LNCAP (cell line): Measurements from ENCODE around the gene MRPS2.

Source experiments
- CTCF ChIP-seq: fragments of 450-650 bp; IDR thresholded peaks from 2 replicates; pipeline ENCODE4 v1.5.1; 2017; ENCODE audit warnings: mild to moderate bottlenecking

Gene MRPS2

DNA sequence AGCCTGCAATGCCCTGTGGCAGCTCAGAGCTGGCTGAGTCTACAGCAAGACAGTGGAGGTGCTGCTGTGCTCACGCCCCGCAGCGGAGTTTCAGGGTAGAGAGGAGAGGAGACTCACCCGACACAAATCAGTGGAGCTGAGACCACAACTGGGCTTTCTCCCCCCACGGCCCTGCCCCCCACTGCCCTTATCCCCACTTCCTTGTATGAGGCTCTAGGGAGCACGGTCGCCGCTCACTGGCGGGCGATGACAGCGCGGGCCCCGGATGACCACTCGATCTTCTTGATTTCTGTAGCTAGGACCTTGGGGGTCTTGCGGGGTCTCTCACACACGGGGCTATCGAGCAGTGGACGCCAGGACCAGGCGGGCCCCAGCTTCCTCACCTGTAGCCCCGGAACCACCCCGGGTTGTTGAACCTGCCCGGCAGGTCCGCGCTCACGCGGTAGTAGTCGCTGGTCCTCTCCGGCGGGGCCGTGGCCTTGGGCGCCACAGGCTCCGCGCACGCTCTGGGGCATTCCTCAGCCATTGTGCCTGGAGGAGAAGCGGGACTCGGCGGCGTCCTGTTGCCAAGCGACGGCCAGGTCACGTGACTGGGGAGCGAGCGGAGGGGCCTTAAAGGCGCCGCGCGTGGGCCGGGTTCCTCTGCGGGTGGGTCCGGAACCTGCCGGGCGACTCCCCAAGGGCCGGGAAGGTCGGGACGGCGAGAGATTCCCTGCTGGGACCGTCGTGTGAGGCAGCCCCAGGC, 984 bp upstream of the MRPS2 start:
- TF ChIP-seq CTCF: no peak

DNA sequence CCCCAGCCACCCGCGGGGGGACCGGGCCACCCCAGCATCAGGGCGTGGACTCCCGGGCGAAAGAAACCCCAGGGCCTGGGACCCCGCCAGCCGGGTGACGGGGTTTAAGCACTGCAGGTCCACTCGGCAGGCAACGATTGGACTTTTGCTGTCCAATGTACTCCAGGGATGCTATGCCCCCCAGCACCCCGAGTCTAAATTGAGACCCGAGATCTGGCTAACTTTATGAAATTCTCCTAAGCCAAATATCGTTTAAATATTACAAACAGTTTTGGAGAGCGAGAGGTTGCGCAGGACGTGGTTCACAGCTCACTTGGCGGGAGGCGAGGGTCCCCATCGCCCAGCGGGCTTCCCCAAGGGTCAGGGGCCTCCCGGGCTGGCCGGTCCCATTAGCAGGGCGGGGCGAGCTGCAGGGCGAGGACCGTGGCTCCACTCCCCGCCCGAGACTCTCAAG, 384 bp upstream of the MRPS2 start:
- TF ChIP-seq CTCF: no peak

DNA sequence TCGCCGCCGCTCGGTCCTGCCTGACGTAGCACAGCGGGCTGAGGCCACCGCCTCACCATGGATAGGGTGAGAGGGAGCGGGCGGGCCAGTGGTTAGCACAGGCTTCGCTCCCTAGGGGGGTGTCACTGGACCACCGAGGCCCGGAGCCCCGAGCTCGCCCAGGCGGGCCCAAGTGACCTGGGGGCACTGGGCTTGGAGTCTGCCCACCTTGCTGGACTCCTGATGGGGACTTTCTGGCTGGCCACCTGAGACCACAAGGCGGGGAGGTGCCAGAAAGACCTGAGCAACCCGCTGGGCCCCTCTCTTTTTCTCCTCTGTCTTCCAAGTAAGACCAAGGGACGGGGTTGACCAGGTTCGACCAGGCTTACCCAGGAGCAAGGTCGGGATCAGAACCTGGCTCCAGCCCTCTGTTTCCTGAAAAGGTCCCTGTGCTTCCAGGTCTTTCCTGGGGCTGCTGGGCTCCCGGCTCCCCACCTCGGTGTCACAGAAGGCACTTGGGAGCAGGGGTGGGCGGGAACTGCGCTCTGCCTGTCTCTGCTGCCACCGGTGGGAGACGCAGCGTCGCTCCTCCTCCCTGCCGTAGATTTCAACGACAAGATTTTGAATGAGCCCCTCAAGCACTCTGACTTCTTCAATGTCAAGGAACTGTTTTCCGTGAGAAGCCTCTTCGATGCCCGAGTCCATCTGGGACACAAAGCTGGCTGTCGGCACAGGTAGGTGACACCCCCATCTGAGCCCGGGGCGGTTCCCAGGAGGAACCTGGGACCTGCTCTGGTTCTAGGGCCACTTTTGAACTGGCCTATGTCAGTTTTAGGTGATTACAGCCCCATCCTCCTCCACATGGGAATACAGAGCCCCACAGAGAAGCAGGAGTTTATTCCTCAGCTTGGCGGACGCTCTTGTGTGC, 1.0 kb downstream of the MRPS2 start:
- no peak for TF ChIP-seq CTCF

DNA sequence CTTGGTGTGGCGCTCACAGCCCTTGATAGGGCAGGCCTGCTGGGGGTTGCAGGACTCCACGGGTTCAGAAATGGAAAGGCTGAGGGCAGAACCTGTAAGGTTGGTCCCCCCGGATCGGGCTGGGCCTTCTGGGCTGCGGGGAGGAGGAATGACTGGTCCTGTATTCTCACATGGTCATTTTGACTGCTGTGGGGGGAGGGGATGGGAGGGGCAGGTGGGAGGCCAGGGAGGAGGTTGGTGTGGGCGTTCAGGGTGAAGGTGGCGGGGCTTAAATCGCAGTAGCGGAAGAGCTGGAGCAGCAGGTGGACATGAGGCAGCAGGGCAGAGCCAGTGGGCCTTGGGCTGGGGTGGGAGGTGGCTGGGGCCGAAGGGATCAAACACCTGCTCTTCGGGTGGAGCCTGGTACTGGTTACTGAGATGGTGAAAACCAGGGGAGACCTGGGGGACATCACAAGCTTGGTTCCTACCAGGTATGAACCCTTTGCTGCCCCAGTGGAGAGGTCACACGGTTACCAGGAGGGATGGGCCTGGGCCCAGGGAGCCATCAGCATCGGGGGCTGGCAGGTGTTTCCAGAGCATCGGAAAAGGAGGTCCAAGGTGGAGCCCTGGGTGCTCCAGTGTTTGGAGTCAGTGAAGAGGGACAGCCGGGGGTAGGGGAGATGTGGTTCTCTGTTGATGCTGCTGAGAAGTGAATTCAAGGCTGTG, 1.8 kb downstream of the MRPS2 start:
- no peak for TF ChIP-seq CTCF

DNA sequence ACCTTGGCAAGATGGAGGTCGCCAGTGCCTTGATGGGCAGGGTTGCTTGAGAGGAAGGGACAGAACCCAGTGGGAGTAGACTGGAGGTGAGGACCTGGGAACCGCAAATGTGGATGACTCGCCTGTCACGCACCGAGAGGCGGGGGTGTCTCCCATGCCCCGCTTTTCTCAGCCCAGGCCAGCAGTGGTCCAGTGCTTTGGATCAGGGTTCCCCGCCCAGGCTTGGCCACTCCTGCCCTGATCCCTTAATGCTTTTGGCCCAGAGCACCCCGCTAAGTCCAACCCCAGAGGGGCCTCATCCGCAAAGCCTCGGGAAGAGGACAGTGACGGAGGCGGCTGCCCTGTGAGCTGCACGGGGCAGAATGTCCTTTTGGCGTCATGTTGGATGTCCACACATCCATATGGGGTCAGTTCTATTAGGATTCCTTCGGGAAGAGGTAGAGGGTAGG, 2.4 kb downstream of the MRPS2 start:
- no peak for TF ChIP-seq CTCF

DNA sequence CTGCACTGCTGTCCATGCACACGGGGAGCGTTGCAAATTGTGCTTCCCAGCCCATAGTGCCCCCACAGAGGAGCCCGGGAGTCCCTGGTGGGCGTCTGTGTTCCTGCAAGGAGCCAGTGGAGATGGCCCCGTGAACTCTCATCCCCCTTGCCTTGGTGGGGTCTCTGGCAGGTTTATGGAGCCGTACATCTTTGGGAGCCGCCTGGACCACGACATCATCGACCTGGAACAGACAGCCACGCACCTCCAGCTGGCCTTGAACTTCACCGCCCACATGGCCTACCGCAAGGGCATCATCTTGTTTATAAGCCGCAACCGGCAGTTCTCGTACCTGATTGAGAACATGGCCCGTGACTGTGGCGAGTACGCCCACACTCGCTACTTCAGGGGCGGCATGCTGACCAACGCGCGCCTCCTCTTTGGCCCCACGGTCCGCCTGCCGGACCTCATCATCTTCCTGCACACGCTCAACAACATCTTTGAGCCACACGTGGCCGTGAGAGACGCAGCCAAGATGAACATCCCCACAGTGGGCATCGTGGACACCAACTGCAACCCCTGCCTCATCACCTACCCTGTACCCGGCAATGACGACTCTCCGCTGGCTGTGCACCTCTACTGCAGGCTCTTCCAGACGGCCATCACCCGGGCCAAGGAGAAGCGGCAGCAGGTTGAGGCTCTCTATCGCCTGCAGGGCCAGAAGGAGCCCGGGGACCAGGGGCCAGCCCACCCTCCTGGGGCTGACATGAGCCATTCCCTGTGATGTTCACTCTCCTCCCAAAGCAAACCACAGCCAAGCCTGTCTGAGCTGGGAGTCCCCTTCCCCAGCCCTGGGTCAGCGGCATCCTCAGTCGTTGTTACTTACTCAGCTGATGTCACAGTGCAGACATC, 3.1 kb downstream of the MRPS2 start:
- TF ChIP-seq CTCF: no peak
